HCT116 (cell line): ENCODE measurements around the gene NDUFA3. TPM values are rescaled to one million over a fixed set of nuclear protein-coding genes. Genes with fewer than 3 reads are reported as not detected.

Experiments
- ATAC-seq: fragments of 200-7000 bp; cut with Tn5 transposase; 2 replicates; pipeline ENCODE4 v1.9.1; 2020; ENCODE audit warnings: mild to moderate bottlenecking, moderate library complexity
- BruUV-seq: library from RNA; stranded (reverse); fragments of 400-500 nt; replicated peaks from 2 replicates; lab custom pipeline; 2021; lab: Mats Ljungman, UMichigan
- CTCF ChIA-PET: fragments of 300-600 bp; sonication (Branson Sonifier 250); formaldehyde crosslinking; loops from one replicate; lab custom pipeline; 2021; ENCODE audit warnings: antibody characterized with exemption; lab: Charles Lee
- POLR2A ChIA-PET: fragments of 300-600, 350-600 bp; sonication (Branson Sonifier 250); formaldehyde crosslinking; loops from one replicate; lab custom pipeline; 2021; ENCODE audit warnings: antibody characterized with exemption; lab: Charles Lee
- RAD21 ChIA-PET, 2 experiments: fragments of 300-600 bp; sonication (Branson Sonifier 250); formaldehyde crosslinking; loops; one replicate each; lab custom pipeline; 2023; ENCODE audit warnings: low total read pairs in 2 of 2; ENCODE audit not compliant: uncharacterized antibody in 2 of 2, unreplicated experiment in 2 of 2, low non-redundant PET in 1 of 2; lab: Charles Lee
- DNase-seq: peaks from one replicate; pipeline ENCODE4 v3.0.0-alpha.2; 2010; ENCODE audit warnings: low read depth, low spot score
- H2AFZ ChIP-seq: fragments of 200-600 bp; shearing (Covaris generic), sonication (generic); 2 replicates; pipeline ENCODE4 v1.6.1; 2017; ENCODE audit warnings: low read depth, mixed run types, mixed read lengths, antibody characterized with exemption, low read length; ENCODE audit not compliant: poor library complexity, severe bottlenecking
- H3K27ac ChIP-seq: 2 replicates; pipeline ENCODE4 v1.5.1; 2012; ENCODE audit warnings: low read depth, low read length
- H3K27me3 ChIP-seq: fragments of 200-600 bp; sonication (generic); 2 replicates; pipeline ENCODE4 v1.6.1; 2016; ENCODE audit warnings: mixed run types, low read length, mixed read lengths; ENCODE audit not compliant: insufficient read depth
- H3K36me3 ChIP-seq, 2 experiments: fragments of 200-500 bp in 1 of 2; fragments of 200-600 bp in 1 of 2; sonication (Bioruptor generic) in 1 of 2; sonication (generic) in 1 of 2; 2 replicates each; pipeline versions ENCODE4 v1.5.1 to v1.6.1; 2014 to 2016; ENCODE audit warnings: low read length in 2 of 2, inconsistent platforms in 1 of 2, mixed read lengths in 1 of 2, mixed run types in 1 of 2; ENCODE audit not compliant: insufficient read depth in 2 of 2, control insufficient read depth in 1 of 2
- H3K4me1 ChIP-seq, 2 experiments: fragments of 200-600 bp in 1 of 2; sonication (generic) in 1 of 2; 2 replicates each; pipeline versions ENCODE4 v1.5.1 to v1.6.1; 2012 to 2017; ENCODE audit warnings: low read length in 2 of 2, inconsistent platforms in 1 of 2, mild to moderate bottlenecking in 1 of 2, mixed read lengths in 1 of 2, mixed run types in 1 of 2, moderate library complexity in 1 of 2; ENCODE audit not compliant: insufficient read depth in 2 of 2, control insufficient read depth in 1 of 2
- H3K4me2 ChIP-seq: fragments of 200-600 bp; sonication (generic); 2 replicates; pipeline ENCODE4 v1.6.1; 2017; ENCODE audit warnings: mixed run types, low read length, mixed read lengths
- H3K4me3 ChIP-seq, 2 experiments: fragments of 200-600 bp in 1 of 2; sonication (generic) in 1 of 2; replicated peaks in 1 of 2; 2 replicates each; pipeline ENCODE4 v1.5.1; 2011 to 2016; ENCODE audit warnings: low read length in 2 of 2, control low read depth in 1 of 2, low read depth in 1 of 2, mild to moderate bottlenecking in 1 of 2, mixed read lengths in 1 of 2, mixed run types in 1 of 2
- H3K79me2 ChIP-seq: fragments of 200-600 bp; sonication (generic); 2 replicates; pipeline ENCODE4 v1.6.1; 2017; ENCODE audit warnings: mild to moderate bottlenecking, mixed run types, low read length, moderate library complexity, mixed read lengths; ENCODE audit not compliant: insufficient read depth
- H3K9ac ChIP-seq: fragments of 200-600 bp; sonication (generic); 2 replicates; pipeline ENCODE4 v1.6.1; 2016; ENCODE audit warnings: low read length, mixed read lengths
- H3K9me2 ChIP-seq: fragments of 200-600 bp; sonication (generic), shearing (Covaris generic); 2 replicates; pipeline ENCODE4 v1.6.1; 2017; ENCODE audit warnings: mixed run types, mild to moderate bottlenecking, moderate library complexity; ENCODE audit not compliant: insufficient read depth
- H3K9me3 ChIP-seq, 2 experiments: fragments of 200-500 bp in 1 of 2; fragments of 200-600 bp in 1 of 2; sonication (Bioruptor generic) in 1 of 2; sonication (generic) in 1 of 2; 2 replicates each; pipeline ENCODE4 v1.6.1; 2014 to 2017; ENCODE audit warnings: low read length in 2 of 2, mixed read lengths in 2 of 2, inconsistent platforms in 1 of 2, low read depth in 1 of 2, mild to moderate bottlenecking in 1 of 2, mixed run types in 1 of 2, moderate library complexity in 1 of 2; ENCODE audit not compliant: control insufficient read depth in 1 of 2, insufficient read depth in 1 of 2
- H4K20me1 ChIP-seq: fragments of 200-600 bp; sonication (generic), shearing (Covaris generic); 2 replicates; pipeline ENCODE4 v1.6.1; 2017; ENCODE audit warnings: mixed run types, mild to moderate bottlenecking, moderate library complexity; ENCODE audit not compliant: insufficient read depth
- CBX3 ChIP-seq: IDR thresholded peaks from 2 replicates; pipeline ENCODE4 v1.6.1; 2012; ENCODE audit warnings: low read depth
- EZH2phosphoT487 ChIP-seq: fragments of 200-600 bp; IDR thresholded peaks from 2 replicates; pipeline ENCODE4 v1.6.1; 2018; ENCODE audit warnings: antibody characterized with exemption, borderline replicate concordance
- POLR2AphosphoS5 ChIP-seq: IDR thresholded peaks from 2 replicates; pipeline ENCODE4 v1.6.1; 2011; ENCODE audit warnings: mild to moderate bottlenecking, low read depth, low read length, moderate library complexity
- SIN3A ChIP-seq: IDR thresholded peaks from 2 replicates; pipeline ENCODE4 v1.6.1; 2012; ENCODE audit warnings: low read depth
- TCF7L2 ChIP-seq: IDR thresholded peaks from 2 replicates; pipeline ENCODE4 v1.7.0; 2011; ENCODE audit warnings: borderline replicate concordance, inconsistent platforms; ENCODE audit not compliant: insufficient read depth, insufficient read length; ENCODE audit errors: extremely low read depth
- ZFX ChIP-seq: fragments of 450-650 bp; IDR thresholded peaks from 2 replicates; pipeline ENCODE4 v1.6.1; 2017
- intact Hi-C: fragments of 100-400 bp; cut with micrococcal nuclease; formaldehyde crosslinking; loops from 2 replicates; pipeline ENCODE4 v1.10.0; 2022
- total RNA-seq: library from RNA; stranded (reverse); gene quantifications from one replicate; pipeline ENCODE4 v1.2.1, GENCODE V29; 2021; ENCODE audit not compliant: unreplicated experiment
- TF ChIP-seq, protein P1 (sequence below): IDR thresholded peaks from 2 replicates; pipeline ENCODE4 v1.6.1; 2012

The NDUFA3 gene
- total RNA-seq, 1 experiment from 2014 or later: 149 TPM

GRCh38 chr19:54138489-54139256, 36.0 kb downstream of the NDUFA3 start:
- Histone ChIP-seq H3K4me1 (peaks cover 9 to 27% of the 10 kb centered on the region in 2 experiments), H3K9ac (peak overlapping the region; percentile 96), H3K36me3 (peaks cover 26 to 29% of the 10 kb centered on the region in 2 experiments; a peak in 3 of 4 replicates), H3K27me3 (no peaks in the 10 kb centered on the region), H3K4me2 (peak overlapping the region; percentile 92), H3K9me2 (no peaks in the 10 kb centered on the region), H3K79me2 (peaks cover 57% of the 10 kb centered on the region), H3K27ac (peak overlapping the region; percentile 77), H3K9me3 (no peaks in the 10 kb centered on the region), H2AFZ (no peak overlapping the region), H4K20me1 (no peaks in the 10 kb centered on the region), H3K4me3 (peak overlapping the region; percentile 76 to 82)
- intact Hi-C loops: no loop called here
- CTCF ChIA-PET: no interaction called here
- POLR2A ChIA-PET: no interaction called here
- TF ChIP-seq SIN3A: no peak
- TF ChIP-seq, protein P1, sequence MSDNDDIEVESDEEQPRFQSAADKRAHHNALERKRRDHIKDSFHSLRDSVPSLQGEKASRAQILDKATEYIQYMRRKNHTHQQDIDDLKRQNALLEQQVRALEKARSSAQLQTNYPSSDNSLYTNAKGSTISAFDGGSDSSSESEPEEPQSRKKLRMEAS: no peak
- TF ChIP-seq EZH2phosphoT487: no peak
- no peak for TF ChIP-seq CBX3
- TF ChIP-seq ZFX: no peak
- TF ChIP-seq POLR2AphosphoS5: no peak
- BruUV-seq: no TSS peak
- DNase-seq (no peak), ATAC-seq (no peak)
- RAD21 ChIA-PET: no interaction called here

- Histone ChIP-seq H3K4me2 (no peak overlapping the region), H3K9me3 (no peaks in the 10 kb centered on the region), H3K9ac (no peak overlapping the region), H3K4me3 (no peak overlapping the region), H3K36me3 (peaks cover 46 to 55% of the 10 kb centered on the region in 2 experiments; a peak in 3 of 4 replicates), H3K27me3 (no peaks in the 10 kb centered on the region), H4K20me1 (no peaks in the 10 kb centered on the region), H3K9me2 (no peaks in the 10 kb centered on the region), H2AFZ (no peak overlapping the region), H3K4me1 (peaks cover 7 to 19% of the 10 kb centered on the region in 2 experiments), H3K79me2 (peaks cover 61% of the 10 kb centered on the region), H3K27ac (no peak overlapping the region)
- no peak for DNase-seq
- intact Hi-C loops: no loop called here
- TF ChIP-seq TCF7L2: no peak
- ATAC-seq: no peak
- RAD21 ChIA-PET: no interaction called here
- POLR2A ChIA-PET: no interaction called here
- no TSS peak for BruUV-seq
- CTCF ChIA-PET: no interaction called here
Observed at GRCh38 chr19:54141356-54141755, 38.7 kb downstream of the NDUFA3 start.
